ENCODE results near the gene WDR53.

DNA sequence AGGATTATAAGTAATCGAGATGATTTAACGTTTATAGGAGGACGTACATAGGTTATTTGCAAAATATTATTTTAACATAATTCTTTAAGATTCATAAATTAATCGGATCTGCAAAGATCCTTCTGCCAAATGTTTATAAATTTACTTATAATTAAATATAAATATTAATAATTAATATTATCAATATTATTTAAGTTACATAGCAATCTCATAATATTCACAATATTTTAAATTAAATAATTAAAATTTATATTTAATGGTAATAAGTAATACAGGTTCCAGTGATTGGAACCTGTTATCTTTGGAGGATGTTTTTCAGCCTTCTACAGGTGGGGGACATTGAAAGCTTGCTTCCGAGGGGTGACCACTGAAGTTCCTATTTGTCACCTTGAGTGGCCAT is 16.1 kb downstream of the WDR53 start:
- TF ChIP-seq, protein P1, sequence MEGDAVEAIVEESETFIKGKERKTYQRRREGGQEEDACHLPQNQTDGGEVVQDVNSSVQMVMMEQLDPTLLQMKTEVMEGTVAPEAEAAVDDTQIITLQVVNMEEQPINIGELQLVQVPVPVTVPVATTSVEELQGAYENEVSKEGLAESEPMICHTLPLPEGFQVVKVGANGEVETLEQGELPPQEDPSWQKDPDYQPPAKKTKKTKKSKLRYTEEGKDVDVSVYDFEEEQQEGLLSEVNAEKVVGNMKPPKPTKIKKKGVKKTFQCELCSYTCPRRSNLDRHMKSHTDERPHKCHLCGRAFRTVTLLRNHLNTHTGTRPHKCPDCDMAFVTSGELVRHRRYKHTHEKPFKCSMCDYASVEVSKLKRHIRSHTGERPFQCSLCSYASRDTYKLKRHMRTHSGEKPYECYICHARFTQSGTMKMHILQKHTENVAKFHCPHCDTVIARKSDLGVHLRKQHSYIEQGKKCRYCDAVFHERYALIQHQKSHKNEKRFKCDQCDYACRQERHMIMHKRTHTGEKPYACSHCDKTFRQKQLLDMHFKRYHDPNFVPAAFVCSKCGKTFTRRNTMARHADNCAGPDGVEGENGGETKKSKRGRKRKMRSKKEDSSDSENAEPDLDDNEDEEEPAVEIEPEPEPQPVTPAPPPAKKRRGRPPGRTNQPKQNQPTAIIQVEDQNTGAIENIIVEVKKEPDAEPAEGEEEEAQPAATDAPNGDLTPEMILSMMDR (IDR thresholded peaks at IDR 0.05; ENCODE audit: insufficient read depth, low read depth, low read length), result no peak
- no peak for TF ChIP-seq EZH2 (IDR thresholded peaks at IDR 0.05; ENCODE audit: insufficient read depth, low read length)

Data from astrocyte (in vitro differentiated cells and primary cell).